HepG2 (cell line): ENCODE measurements around the gene GASK1A. TPM values are rescaled to one million over a fixed set of nuclear protein-coding genes. Genes with fewer than 3 reads are reported as not detected.

Source experiments
- ATAC-seq: fragments of 200-7000 bp; cut with Tn5 transposase; 3 replicates; pipeline ENCODE4 v1.9.1; 2020; ENCODE audit warnings: mild to moderate bottlenecking, moderate library complexity
- BruUV-seq: library from RNA; stranded (reverse); fragments of 400-500 nt; replicated peaks from 2 replicates; lab custom pipeline; 2021; lab: Mats Ljungman, UMichigan
- CTCF ChIA-PET: fragments of 300-600 bp; formaldehyde crosslinking; extraction: SDS; loops from one replicate; lab custom pipeline; 2021; ENCODE audit warnings: low total read pairs, inconsistent platforms, low intra/inter-chr PET ratio; lab: Yijun Ruan, JAX
- POLR2A ChIA-PET: fragments of 350-600 bp; sonication (Branson Sonifier 250); formaldehyde crosslinking; loops from one replicate; lab custom pipeline; 2020; ENCODE audit warnings: antibody characterized with exemption, inconsistent platforms; lab: Yijun Ruan, JAX
- DNase-seq: peaks from one replicate; pipeline ENCODE4 v3.0.0-alpha.2; 2015; ENCODE audit warnings: low spot score
- FAIRE-seq: peaks from 3 replicates; lab custom pipeline; 2011; peaks lifted over from hg19 to GRCh38; lab: Jason Lieb, UNC
- H2AFZ ChIP-seq: one replicate; pipeline ENCODE4 v1.6.1; 2011; ENCODE audit warnings: low read length, inconsistent platforms
- H3K27ac ChIP-seq: fragments of 300-600 bp; 3 replicates; pipeline ENCODE4 v1.8.0; 2011; ENCODE audit warnings: mixed run types, mild to moderate bottlenecking, mixed read lengths, low read length, inconsistent platforms; ENCODE audit not compliant: insufficient read depth; ENCODE audit errors: extremely low read length
- H3K27me3 ChIP-seq, 2 experiments: fragments of 200-600 bp in 1 of 2; 2 replicates in 1 of 2; 3 replicates in 1 of 2; pipeline versions ENCODE4 v1.6.0 to v1.8.0; 2011; ENCODE audit warnings: low read length in 2 of 2, mild to moderate bottlenecking in 2 of 2, moderate library complexity in 2 of 2, inconsistent platforms in 1 of 2; ENCODE audit not compliant: insufficient read depth in 2 of 2, control insufficient read depth in 1 of 2
- H3K36me3 ChIP-seq, 2 experiments: fragments of 200-600 bp in 1 of 2; replicated peaks in 1 of 2; 2 replicates in 1 of 2; 3 replicates in 1 of 2; pipeline versions ENCODE4 v1.5.1 to v1.8.0; 2011; ENCODE audit warnings: low read length in 2 of 2, inconsistent platforms in 1 of 2; ENCODE audit not compliant: insufficient read depth in 2 of 2, control insufficient read depth in 1 of 2
- H3K4me1 ChIP-seq: 2 replicates; pipeline ENCODE4 v1.5.1; 2012; ENCODE audit warnings: low read length, inconsistent platforms; ENCODE audit not compliant: insufficient read depth
- H3K4me2 ChIP-seq: 2 replicates; pipeline ENCODE4 v1.6.0; 2011; ENCODE audit warnings: low read depth, low read length, inconsistent platforms
- H3K4me3 ChIP-seq, 3 experiments: fragments of 200-600 bp in 1 of 3; sonication (generic), shearing (Covaris generic) in 1 of 3; replicated peaks in 1 of 3; 2 replicates each; pipeline ENCODE4 v1.5.1; 2011 to 2016; ENCODE audit warnings: low read length in 3 of 3, inconsistent platforms in 2 of 3, low read depth in 2 of 3, mild to moderate bottlenecking in 2 of 3, control low read depth in 1 of 3, mixed read lengths in 1 of 3; ENCODE audit not compliant: insufficient read depth in 1 of 3
- H3K79me2 ChIP-seq: one replicate; pipeline ENCODE4 v1.6.1; 2011; ENCODE audit warnings: low read length, inconsistent platforms; ENCODE audit not compliant: insufficient read depth
- H3K9ac ChIP-seq: 2 replicates; pipeline ENCODE4 v1.6.0; 2011; ENCODE audit warnings: mild to moderate bottlenecking, low read depth, low read length, inconsistent platforms; ENCODE audit not compliant: insufficient read depth
- H3K9me3 ChIP-seq: 2 replicates; pipeline ENCODE4 v1.5.1; 2012; ENCODE audit warnings: mild to moderate bottlenecking, low read length
- H4K20me1 ChIP-seq: 2 replicates; pipeline ENCODE4 v1.6.0; 2011; ENCODE audit warnings: inconsistent platforms, mild to moderate bottlenecking, low read length, moderate library complexity; ENCODE audit not compliant: insufficient read depth
- AKAP8 ChIP-seq: sonication (generic); formaldehyde crosslinking; IDR thresholded peaks from 2 replicates; pipeline ENCODE4 v1.5.1; 2020; ENCODE audit warnings: mild to moderate bottlenecking, missing genetic modification reagents
- ATF7-NPFF ChIP-seq: sonication (generic); formaldehyde crosslinking; IDR thresholded peaks from 2 replicates; pipeline ENCODE4 v1.8.1; 2023; ENCODE audit warnings: mild to moderate bottlenecking, low read depth, missing genetic modification reagents, moderate library complexity
- CENPBD1 ChIP-seq: sonication (generic); formaldehyde crosslinking; IDR thresholded peaks from 2 replicates; pipeline ENCODE4 v1.8.0; 2022; ENCODE audit warnings: missing genetic modification reagents, low read depth, mild to moderate bottlenecking, borderline replicate concordance
- CREB3 ChIP-seq: sonication (generic); formaldehyde crosslinking; IDR thresholded peaks from 2 replicates; pipeline ENCODE4 v1.5.0; 2020; ENCODE audit warnings: missing genetic modification reagents
- E2F5 ChIP-seq: sonication (generic); formaldehyde crosslinking; conservative IDR thresholded peaks from 2 replicates; pipeline ENCODE4 v1.4.0; 2020; ENCODE audit warnings: missing genetic modification reagents
- IKZF5 ChIP-seq: IDR thresholded peaks from 2 replicates; pipeline ENCODE4 v1.6.1; 2018; ENCODE audit warnings: missing genetic modification reagents, mild to moderate bottlenecking, missing compliant biosample characterization
- PHB2 ChIP-seq: fragments of 450-650 bp; IDR thresholded peaks from 2 replicates; pipeline ENCODE4 v1.6.1; 2018; ENCODE audit not compliant: partially characterized antibody
- RBM22 ChIP-seq: fragments of 200-400 bp; formaldehyde crosslinking; optimal IDR thresholded peaks from 2 replicates; pipeline ENCODE3; 2017; ENCODE audit warnings: mild to moderate bottlenecking, low read length, moderate library complexity
- ZNF235 ChIP-seq: sonication (generic); formaldehyde crosslinking; IDR thresholded peaks from 2 replicates; pipeline ENCODE4 v1.8.1; 2023; ENCODE audit warnings: mild to moderate bottlenecking, missing genetic modification reagents, borderline replicate concordance
- ZNF280D ChIP-seq: sonication (generic); formaldehyde crosslinking; IDR thresholded peaks from 2 replicates; pipeline ENCODE4 v1.5.1; 2020; ENCODE audit warnings: mild to moderate bottlenecking, missing genetic modification reagents
- ZNF350 ChIP-seq: sonication (generic); formaldehyde crosslinking; IDR thresholded peaks from 2 replicates; pipeline ENCODE4 v1.4.0; 2020; ENCODE audit warnings: mild to moderate bottlenecking, low read depth, missing genetic modification reagents, borderline replicate concordance
- ZNF446 ChIP-seq: sonication (generic); formaldehyde crosslinking; IDR thresholded peaks from 2 replicates; pipeline ENCODE4 v1.5.0; 2020; ENCODE audit warnings: mild to moderate bottlenecking, missing genetic modification reagents
- ZNF772 ChIP-seq: sonication (generic); formaldehyde crosslinking; IDR thresholded peaks from 2 replicates; pipeline ENCODE4 v1.5.0; 2020; ENCODE audit warnings: mild to moderate bottlenecking, missing genetic modification reagents
- WGBS: methylation state at CpG from one replicate; pipeline ENCODE4 v1.1.6; 2017; ENCODE audit warnings: low lambda C conversion rate; 5-methylcytosine and 5-hydroxymethylcytosine counted together
- in situ Hi-C: cut with HindIII; loops from 2 replicates; pipeline ENCODE4 v1.10.0; 2017; ENCODE audit warnings: low pct_unique_long_range_greater_than_20kb; ENCODE audit not compliant: extremely low pct_ligation_motif_present
- intact Hi-C: fragments of 100-400 bp; cut with micrococcal nuclease; formaldehyde crosslinking; loops from one replicate; pipeline ENCODE4 v1.10.0; 2022; ENCODE audit not compliant: unreplicated experiment
- polyA plus RNA-seq, 8 experiments: library from polyadenylated mRNA; depleted of rRNA in 3 of 8; stranded (reverse) in 7 of 8; unstranded in 1 of 8; fragments of >200 nt; fragmentation: Illumina TruSeq in 4 of 8; extraction: Trizol in 4 of 8; gene quantifications; 2 replicates each; pipeline versions ENCODE4 v1.2.1 to v1.2.3, GENCODE V29; 2011 to 2016; ENCODE audit warnings: low read depth in 4 of 8, missing spikeins in 1 of 8, mixed read lengths in 1 of 8; ENCODE audit not compliant: insufficient read depth in 1 of 8
- total RNA-seq, 5 experiments: library from RNA; depleted of rRNA; stranded (reverse); fragments of >200 nt; fragmentation: Illumina TruSeq; extraction: Trizol; gene quantifications; 2 replicates each; pipeline ENCODE4 v1.2.3, GENCODE V29; 2016; ENCODE audit warnings: low read depth in 1 of 5

Gene GASK1A
- total and polyA plus RNA-seq, 2 of the 13 experiments (the other 11 are each of a cell fraction or from before 2014, with no cell fraction given) = not detected

- no peak for TF ChIP-seq ATF7-NPFF (CRISPR knock-in tag)
- TF ChIP-seq CENPBD1 (CRISPR knock-in tag) = no peak
- TF ChIP-seq ZNF235 (CRISPR knock-in tag) = no peak
- no peak for TF ChIP-seq ZNF772 (CRISPR knock-in tag)
- TF ChIP-seq IKZF5 = no peak
Observed at GRCh38 chr3:42996021-42996420, 16.9 kb downstream of the GASK1A start (continued).

GRCh38 chr3:42996633-42997075 is 17.5 kb downstream of the GASK1A start:
- BruUV-seq = no TSS peak
- intact Hi-C loops = no loop called here
- no peaks in the 10 kb centered on the region for H3K36me3 ChIP-seq
- no peak overlapping the region for H2AFZ ChIP-seq
- 0% methylated on average over 1 of the region's 2 CpGs for WGBS
- ChIA-PET POLR2A (no interaction called here), CTCF (no interaction called here)
- ATAC-seq (no peak), FAIRE-seq (no peak), DNase-seq (no peak)
- in situ Hi-C loops = no loop called here
- H3K9ac ChIP-seq = no peak overlapping the region
- no peak overlapping the region for H3K4me3 ChIP-seq
- H3K4me1 ChIP-seq = peaks cover 9% of the 10 kb centered on the region
- H3K4me2 ChIP-seq = no peak overlapping the region
- H3K9me3 ChIP-seq = no peaks in the 10 kb centered on the region
- H3K27me3 ChIP-seq = peaks cover 5 to 18% of the 10 kb centered on the region in 2 experiments; a peak in 4 of 5 replicates
- no peak for TF ChIP-seq ZNF280D (CRISPR knock-in tag)
- no peak for TF ChIP-seq AKAP8 (CRISPR knock-in tag)
- TF ChIP-seq PHB2 = no peak
- no peak for TF ChIP-seq ZNF446
- no peak for TF ChIP-seq ZNF350
- no peak for TF ChIP-seq E2F5 (CRISPR knock-in tag)
- no peak for TF ChIP-seq RBM22
- TF ChIP-seq CREB3 (CRISPR knock-in tag) = no peak
- no peaks in the 10 kb centered on the region for H3K79me2 ChIP-seq
- H4K20me1 ChIP-seq = no peaks in the 10 kb centered on the region
- no peak overlapping the region for H3K27ac ChIP-seq
